ENCODE results near the gene ABCC3.
"Not testable (repeated sequence)": the region's sequence is repeated elsewhere in the genome, so short reads cannot be mapped to it uniquely, and the experiment has no call there.

ABCC3 gene

DNA sequence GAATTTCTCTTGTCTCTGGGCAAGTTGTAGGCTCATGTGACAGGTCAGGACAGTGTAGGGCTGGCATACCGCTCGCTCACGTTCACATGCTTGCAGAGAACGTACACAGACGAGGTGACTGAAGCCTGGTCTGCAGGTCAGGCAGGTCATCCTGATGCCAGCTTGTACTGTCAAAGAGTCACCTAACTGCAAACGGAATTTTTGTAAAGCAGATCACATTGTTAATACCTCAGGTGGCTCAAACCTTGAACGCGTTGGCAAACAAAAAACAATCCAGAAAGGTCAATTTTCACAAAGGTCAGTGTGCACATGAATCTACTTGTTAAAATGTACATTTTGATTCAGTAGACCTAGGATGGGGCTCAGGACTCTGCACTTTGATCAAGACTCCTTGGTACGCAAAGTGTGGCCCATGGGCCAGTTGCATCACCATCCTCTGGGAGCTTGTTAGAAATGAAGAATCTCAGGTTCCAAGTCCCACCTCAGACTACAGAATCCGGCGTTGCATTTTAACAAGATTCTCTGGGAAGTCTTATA, 44.4 kb downstream of the ABCC3 start:
- H3K36me3 ChIP-seq (ENCODE audit: control insufficient read depth, insufficient read depth, low read length): no peaks in the 10 kb centered on the region
- H3K27me3 ChIP-seq (ENCODE audit: control insufficient read depth, insufficient read depth, low read length): no peaks in the 10 kb centered on the region
- no CpG with 5 or more reads among the region's 11 CpGs for WGBS (ENCODE audit: insufficient coverage, insufficient read length)
- no peak overlapping the region for H3K4me3 ChIP-seq (ENCODE audit: low read length)
- H3K9me3 ChIP-seq (ENCODE audit: control insufficient read depth, insufficient read depth, low read length): no peaks in the 10 kb centered on the region
- no peak for DNase-seq (ENCODE audit: low read depth, low spot score)
- H3K27ac ChIP-seq (ENCODE audit: low read length): no peak overlapping the region
- H3K4me1 ChIP-seq (ENCODE audit: control insufficient read depth, insufficient read depth, low read length): no peaks in the 10 kb centered on the region

DNA sequence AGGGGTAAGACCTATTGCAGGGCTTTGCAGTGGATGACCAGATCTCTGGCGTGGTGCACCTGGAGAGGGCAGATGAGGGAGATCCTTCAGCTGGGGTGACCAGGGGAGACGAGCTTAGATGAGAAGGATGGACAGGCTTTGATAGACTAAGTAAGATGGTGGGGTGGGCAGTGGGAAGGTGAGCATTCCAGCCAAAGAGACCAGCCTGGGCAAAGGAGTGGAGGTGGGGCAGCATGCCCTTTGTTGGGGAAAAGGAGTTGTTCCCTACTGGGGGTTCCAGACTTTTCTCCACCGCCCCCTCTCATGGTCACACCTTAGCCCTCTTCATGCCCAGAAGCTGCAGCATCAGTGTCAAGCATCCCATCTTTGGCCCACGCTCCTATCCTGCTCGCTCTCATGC, 45.4 kb downstream of the ABCC3 start:
- Histone ChIP-seq H3K36me3 (ENCODE audit: control insufficient read depth, insufficient read depth, low read length) (no peaks in the 10 kb centered on the region), H3K4me1 (ENCODE audit: control insufficient read depth, insufficient read depth, low read length) (peaks cover 2% of the 10 kb centered on the region; the same call in 1 of the 2 replicates), H3K27ac (ENCODE audit: low read length) (no peak overlapping the region), H3K9me3 (ENCODE audit: control insufficient read depth, insufficient read depth, low read length) (no peaks in the 10 kb centered on the region), H3K27me3 (ENCODE audit: control insufficient read depth, insufficient read depth, low read length) (no peaks in the 10 kb centered on the region), H3K4me3 (ENCODE audit: low read length) (no peak overlapping the region)
- WGBS (ENCODE audit: insufficient coverage, insufficient read length): no CpG with 5 or more reads among the region's 5 CpGs
- DNase-seq (ENCODE audit: low read depth, low spot score): no peak

DNA sequence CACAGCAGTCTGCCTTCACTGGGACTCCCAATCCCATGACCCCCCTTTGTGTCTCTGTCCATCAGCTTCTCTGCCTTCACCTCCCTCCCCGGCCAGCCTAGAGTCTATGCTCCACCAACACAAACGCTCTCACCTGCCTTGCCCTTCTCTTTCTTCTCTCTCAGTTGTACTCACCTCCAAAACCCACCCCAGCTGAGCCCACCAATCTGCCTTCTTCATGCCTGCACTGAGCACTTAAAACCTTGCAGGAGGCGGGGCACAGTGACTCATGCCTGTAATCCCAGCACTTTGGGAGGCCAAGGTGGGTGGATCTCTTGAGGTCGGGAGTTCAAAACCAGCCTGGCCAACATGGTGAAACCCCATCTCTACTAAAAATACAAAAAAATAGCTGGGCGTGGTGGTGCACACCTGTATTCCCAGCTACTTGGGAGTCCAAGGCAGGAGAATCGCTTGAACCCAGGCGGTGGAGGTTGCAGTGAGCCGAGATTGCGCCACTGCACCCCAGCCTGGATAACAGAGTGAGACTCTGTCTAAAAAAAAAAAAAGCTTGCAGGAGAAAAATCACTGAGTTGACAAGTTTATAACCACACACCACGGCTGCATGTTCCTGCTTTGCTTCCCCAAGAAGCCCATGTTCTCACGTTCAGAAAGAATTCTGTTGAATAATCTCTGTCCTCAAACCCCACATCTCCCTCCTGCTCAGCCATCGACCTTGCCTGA, 46.0 kb downstream of the ABCC3 start:
- H3K4me3 ChIP-seq (ENCODE audit: low read length); H3K4me1 ChIP-seq (ENCODE audit: control insufficient read depth, insufficient read depth, low read length); H3K36me3 ChIP-seq (ENCODE audit: control insufficient read depth, insufficient read depth, low read length); DNase-seq (ENCODE audit: low read depth, low spot score); H3K27ac ChIP-seq (ENCODE audit: low read length); H3K27me3 ChIP-seq (ENCODE audit: control insufficient read depth, insufficient read depth, low read length); H3K9me3 ChIP-seq (ENCODE audit: control insufficient read depth, insufficient read depth, low read length): not testable (repeated sequence)
- WGBS (ENCODE audit: insufficient coverage, insufficient read length): no CpG with 5 or more reads among the region's 12 CpGs

DNA sequence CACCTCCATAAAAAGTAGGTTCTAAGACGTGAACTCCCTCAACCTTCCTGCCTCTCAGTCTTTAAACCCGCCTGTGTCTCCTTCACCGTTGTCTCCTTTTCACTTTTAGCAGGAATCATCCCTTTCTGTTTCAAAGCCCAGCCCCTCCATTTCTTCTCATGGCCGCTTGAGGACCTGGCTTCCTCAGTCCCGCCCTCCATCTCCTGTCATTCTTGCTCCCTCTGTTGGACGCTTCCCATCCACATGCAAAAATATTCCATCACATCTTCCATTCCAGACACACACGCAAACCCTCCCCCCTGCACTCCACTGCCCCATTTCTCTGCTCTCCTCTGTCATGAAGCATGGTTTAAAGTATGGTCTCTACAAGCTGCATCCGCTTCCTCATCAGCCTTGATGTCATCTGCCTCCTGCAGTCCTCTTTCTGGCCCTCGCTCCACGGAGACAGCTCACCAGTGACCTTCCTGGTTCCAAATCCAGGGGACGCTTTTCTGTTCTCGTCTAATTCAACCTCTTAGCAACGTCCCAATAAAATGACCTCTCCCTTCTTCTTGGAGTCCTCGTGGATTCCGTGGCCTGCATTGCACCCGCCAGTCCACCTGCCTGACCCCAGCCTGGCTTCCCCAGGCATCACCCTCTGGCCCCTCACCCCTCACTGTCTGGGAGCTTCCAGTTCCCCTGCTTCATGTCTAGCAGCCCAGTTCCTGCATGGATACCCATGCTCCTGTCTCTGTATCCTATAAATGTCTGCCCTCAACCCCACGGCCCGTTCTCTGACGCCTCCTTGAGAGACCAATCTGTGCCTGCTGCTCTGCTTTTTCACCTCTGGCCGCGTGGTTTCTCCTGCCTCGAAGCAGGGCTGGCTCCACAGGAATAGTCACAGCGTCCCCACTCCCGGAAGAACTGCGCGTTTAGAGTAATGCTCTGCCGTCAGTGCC, 46.9 kb downstream of the ABCC3 start:
- no peak for DNase-seq (ENCODE audit: low read depth, low spot score)
- Histone ChIP-seq H3K9me3 (ENCODE audit: control insufficient read depth, insufficient read depth, low read length) (no peaks in the 10 kb centered on the region), H3K4me3 (ENCODE audit: low read length) (no peak overlapping the region), H3K36me3 (ENCODE audit: control insufficient read depth, insufficient read depth, low read length) (no peaks in the 10 kb centered on the region), H3K27ac (ENCODE audit: low read length) (no peak overlapping the region), H3K4me1 (ENCODE audit: control insufficient read depth, insufficient read depth, low read length) (peaks cover 3% of the 10 kb centered on the region; the same call in 1 of the 2 replicates), H3K27me3 (ENCODE audit: control insufficient read depth, insufficient read depth, low read length) (no peaks in the 10 kb centered on the region)
- no CpG with 5 or more reads among the region's 27 CpGs for WGBS (ENCODE audit: insufficient coverage, insufficient read length)

DNA sequence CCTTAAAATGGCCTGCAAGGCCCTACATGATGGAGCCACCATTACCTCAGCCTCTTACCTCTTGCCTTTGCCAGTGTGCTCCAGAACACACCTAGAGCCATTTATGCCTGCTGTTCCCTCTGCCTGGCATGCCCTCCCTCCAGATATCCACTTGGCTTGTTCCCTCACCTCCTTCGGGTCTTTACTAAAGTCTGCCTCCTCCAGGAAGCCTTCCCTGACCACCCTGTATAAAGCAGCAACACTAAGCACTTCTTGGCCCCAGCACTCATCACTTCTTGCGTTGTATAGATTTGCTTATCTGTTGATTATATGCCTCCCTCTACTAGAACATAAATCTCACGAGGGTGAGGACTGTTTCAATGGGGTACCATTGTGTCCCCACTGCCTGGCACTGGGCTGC, 47.8 kb downstream of the ABCC3 start:
- H3K27me3 ChIP-seq (ENCODE audit: control insufficient read depth, insufficient read depth, low read length): no peaks in the 10 kb centered on the region
- no peak overlapping the region for H3K4me3 ChIP-seq (ENCODE audit: low read length)
- no peaks in the 10 kb centered on the region for H3K9me3 ChIP-seq (ENCODE audit: control insufficient read depth, insufficient read depth, low read length)
- no peaks in the 10 kb centered on the region for H3K36me3 ChIP-seq (ENCODE audit: control insufficient read depth, insufficient read depth, low read length)
- WGBS (ENCODE audit: insufficient coverage, insufficient read length): no CpG with 5 or more reads among the region's 3 CpGs
- no peak overlapping the region for H3K27ac ChIP-seq (ENCODE audit: low read length)
- H3K4me1 ChIP-seq (ENCODE audit: control insufficient read depth, insufficient read depth, low read length): peaks cover 4% of the 10 kb centered on the region; the same call in 1 of the 2 replicates
- no peak for DNase-seq (ENCODE audit: low read depth, low spot score)

DNA sequence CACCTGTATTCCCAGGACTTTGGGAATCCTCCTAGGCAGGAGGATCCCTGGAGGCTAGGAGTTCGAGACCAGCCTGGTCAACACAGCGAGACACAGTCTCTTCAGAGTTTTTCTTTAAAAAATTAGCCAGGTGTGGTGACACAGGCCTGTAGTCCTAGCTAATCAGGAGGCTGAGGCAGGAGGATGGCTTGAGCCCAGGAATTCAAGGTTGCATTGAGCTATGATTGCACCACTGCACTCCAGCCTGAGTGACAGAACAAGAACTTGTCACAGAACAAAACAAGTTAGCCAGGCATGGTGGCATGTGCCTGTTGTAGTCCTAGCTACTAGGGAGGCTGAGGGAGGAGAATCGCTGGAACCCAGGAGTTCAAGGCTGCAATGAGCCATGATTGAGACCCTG, 48.3 kb downstream of the ABCC3 start:
- H3K27ac ChIP-seq (ENCODE audit: low read length): no peak overlapping the region
- no peak for DNase-seq (ENCODE audit: low read depth, low spot score)
- H3K4me1 ChIP-seq (ENCODE audit: control insufficient read depth, insufficient read depth, low read length): peaks cover 4% of the 10 kb centered on the region; the same call in 1 of the 2 replicates
- no CpG with 5 or more reads among the region's 3 CpGs for WGBS (ENCODE audit: insufficient coverage, insufficient read length)
- H3K36me3 ChIP-seq (ENCODE audit: control insufficient read depth, insufficient read depth, low read length): no peaks in the 10 kb centered on the region
- H3K4me3 ChIP-seq (ENCODE audit: low read length): no peak overlapping the region
- no peaks in the 10 kb centered on the region for H3K27me3 ChIP-seq (ENCODE audit: control insufficient read depth, insufficient read depth, low read length)
- no peaks in the 10 kb centered on the region for H3K9me3 ChIP-seq (ENCODE audit: control insufficient read depth, insufficient read depth, low read length)

DNA sequence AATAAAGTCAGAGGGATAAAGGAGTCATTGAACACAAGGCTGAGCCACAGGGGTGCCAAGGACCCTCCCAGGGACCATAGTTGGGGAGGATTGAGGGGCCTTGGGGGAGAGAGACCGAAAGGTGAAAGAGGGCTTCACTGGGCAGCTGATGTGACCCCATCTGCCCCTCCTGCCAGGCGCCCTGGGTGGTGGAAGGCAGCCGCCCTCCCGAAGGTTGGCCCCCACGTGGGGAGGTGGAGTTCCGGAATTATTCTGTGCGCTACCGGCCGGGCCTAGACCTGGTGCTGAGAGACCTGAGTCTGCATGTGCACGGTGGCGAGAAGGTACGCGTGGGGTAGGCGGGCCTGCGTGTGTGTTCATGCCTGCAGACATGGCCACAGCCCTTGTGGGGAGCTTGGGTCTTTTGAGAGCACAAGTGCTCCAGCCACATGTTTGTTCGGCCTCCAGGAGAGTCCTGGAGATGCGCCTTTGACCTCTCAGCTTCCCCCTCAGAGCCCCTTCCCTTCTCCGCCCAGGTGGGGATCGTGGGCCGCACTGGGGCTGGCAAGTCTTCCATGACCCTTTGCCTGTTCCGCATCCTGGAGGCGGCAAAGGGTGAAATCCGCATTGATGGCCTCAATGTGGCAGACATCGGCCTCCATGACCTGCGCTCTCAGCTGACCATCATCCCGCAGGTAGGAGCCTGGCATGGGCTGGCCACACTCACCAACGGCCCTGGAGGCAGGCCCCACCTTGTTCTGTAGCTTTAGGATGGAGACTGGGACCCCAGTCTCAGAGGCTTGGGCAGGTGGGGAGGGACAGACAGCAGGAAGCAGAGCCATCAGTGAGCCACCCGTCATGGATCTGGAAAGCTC, 49.0 kb downstream of the ABCC3 start:
- no peaks in the 10 kb centered on the region for H3K27me3 ChIP-seq (ENCODE audit: control insufficient read depth, insufficient read depth, low read length)
- H3K36me3 ChIP-seq (ENCODE audit: control insufficient read depth, insufficient read depth, low read length): no peaks in the 10 kb centered on the region
- H3K27ac ChIP-seq (ENCODE audit: low read length): no peak overlapping the region
- peaks cover 4% of the 10 kb centered on the region; the same call in 1 of the 2 replicates for H3K4me1 ChIP-seq (ENCODE audit: control insufficient read depth, insufficient read depth, low read length)
- no peak overlapping the region for H3K4me3 ChIP-seq (ENCODE audit: low read length)
- no CpG with 5 or more reads among the region's 28 CpGs for WGBS (ENCODE audit: insufficient coverage, insufficient read length)
- H3K9me3 ChIP-seq (ENCODE audit: control insufficient read depth, insufficient read depth, low read length): no peaks in the 10 kb centered on the region
- DNase-seq (ENCODE audit: low read depth, low spot score): no peak

DNA sequence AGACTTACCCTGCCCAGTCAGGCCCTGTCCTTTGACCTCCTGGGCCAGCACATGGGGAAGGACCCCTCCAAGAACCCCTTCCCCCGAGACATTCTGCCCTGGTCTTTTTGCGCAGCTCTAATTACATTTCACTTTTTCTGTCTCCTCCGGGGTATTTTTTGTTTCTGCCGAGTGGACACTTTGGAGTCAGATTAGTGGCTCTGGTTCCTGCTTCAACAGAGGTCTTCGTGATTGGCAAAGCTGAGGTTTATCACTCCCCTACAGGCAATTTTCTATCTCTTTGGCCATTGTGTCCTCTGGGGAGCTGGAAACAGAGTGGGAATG, 49.6 kb downstream of the ABCC3 start:
- no peaks in the 10 kb centered on the region for H3K9me3 ChIP-seq (ENCODE audit: control insufficient read depth, insufficient read depth, low read length)
- H3K27me3 ChIP-seq (ENCODE audit: control insufficient read depth, insufficient read depth, low read length): no peaks in the 10 kb centered on the region
- no peak overlapping the region for H3K4me3 ChIP-seq (ENCODE audit: low read length)
- no peak overlapping the region for H3K27ac ChIP-seq (ENCODE audit: low read length)
- H3K36me3 ChIP-seq (ENCODE audit: control insufficient read depth, insufficient read depth, low read length): no peaks in the 10 kb centered on the region
- no CpG with 5 or more reads among the region's 5 CpGs for WGBS (ENCODE audit: insufficient coverage, insufficient read length)
- H3K4me1 ChIP-seq (ENCODE audit: control insufficient read depth, insufficient read depth, low read length): peaks cover 4% of the 10 kb centered on the region; the same call in 1 of the 2 replicates
- DNase-seq (ENCODE audit: low read depth, low spot score): no peak

DNA sequence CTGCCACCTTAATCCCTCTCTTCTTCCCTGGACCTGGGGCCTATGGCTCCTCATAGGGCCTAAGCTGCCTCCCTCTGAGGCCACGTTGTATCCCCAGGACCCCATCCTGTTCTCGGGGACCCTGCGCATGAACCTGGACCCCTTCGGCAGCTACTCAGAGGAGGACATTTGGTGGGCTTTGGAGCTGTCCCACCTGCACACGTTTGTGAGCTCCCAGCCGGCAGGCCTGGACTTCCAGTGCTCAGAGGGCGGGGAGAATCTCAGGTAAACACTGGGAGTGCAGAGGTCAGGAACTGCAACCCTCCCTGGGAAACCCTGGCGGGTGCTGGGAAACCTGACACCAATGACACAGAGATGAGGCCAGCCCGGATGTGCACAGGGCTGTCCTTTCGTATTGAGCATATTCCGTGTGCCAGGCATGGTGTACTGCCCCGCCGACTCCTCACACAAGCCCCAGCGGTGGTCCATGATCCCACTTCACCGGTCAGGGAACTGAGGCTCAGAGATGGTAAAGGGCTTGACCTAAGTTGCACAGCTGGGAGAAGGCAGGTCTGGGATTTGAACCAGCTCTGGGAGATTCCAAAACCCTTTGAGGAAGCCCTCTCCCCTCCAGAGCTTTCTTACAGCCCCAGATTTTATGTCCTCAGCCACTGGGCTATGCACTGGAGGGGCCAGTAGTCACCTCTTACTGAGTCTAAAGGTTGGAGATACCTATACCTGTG, 50.1 kb downstream of the ABCC3 start:
- no peaks in the 10 kb centered on the region for H3K27me3 ChIP-seq (ENCODE audit: control insufficient read depth, insufficient read depth, low read length)
- no peak overlapping the region for H3K27ac ChIP-seq (ENCODE audit: low read length)
- WGBS (ENCODE audit: insufficient coverage, insufficient read length): no CpG with 5 or more reads among the region's 15 CpGs
- no peaks in the 10 kb centered on the region for H3K36me3 ChIP-seq (ENCODE audit: control insufficient read depth, insufficient read depth, low read length)
- H3K4me3 ChIP-seq (ENCODE audit: low read length): no peak overlapping the region
- H3K9me3 ChIP-seq (ENCODE audit: control insufficient read depth, insufficient read depth, low read length): no peaks in the 10 kb centered on the region
- DNase-seq (ENCODE audit: low read depth, low spot score): no peak
- H3K4me1 ChIP-seq (ENCODE audit: control insufficient read depth, insufficient read depth, low read length): peaks cover 4% of the 10 kb centered on the region; the same call in 1 of the 2 replicates

All from iPS DF 6.9 (cell line).